ENCODE results near the gene MRPL53.

The MRPL53 gene

DNA sequence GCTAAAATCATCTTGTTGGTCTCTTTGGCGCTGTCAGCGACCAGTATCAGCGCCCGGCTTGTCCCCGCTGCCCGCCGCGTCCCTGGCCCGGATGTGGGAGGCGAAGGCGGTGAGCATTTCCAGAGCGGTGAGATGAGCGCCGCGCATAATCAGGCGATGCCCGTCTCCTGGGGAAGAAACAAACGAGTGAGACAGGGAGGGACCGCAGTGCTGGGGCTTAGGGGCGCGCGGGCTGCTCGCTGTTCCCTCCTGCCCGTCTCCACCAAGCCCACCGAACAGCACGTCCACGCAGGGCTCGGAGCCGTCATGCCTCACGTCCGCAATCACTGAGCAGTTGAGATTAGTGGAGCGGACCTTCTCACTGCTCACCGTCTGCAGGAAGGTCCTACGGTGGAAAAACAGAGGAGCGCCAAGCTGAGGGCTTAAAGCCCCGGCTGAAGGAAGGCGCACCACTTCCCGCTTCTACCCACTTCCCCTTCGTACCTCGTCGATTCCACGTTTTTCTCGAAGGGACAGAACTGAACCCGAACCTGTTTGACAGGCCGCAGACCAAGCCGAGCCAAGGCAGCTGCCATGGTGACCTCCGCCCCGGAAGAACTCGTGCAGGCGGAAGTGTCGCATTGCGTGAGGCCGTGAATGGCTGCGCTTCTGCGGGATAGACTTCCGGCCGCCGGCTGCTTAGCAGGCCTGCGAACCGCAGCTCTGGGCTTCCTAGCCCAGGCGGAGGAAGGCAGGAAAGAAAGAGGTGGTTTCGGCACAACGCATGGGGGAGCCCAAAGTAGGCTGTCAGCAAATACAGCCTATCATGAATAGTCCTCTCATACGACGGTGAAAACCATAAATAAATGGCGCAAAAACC is at the start of gene MRPL53:
MRPL53 (minus strand) TSS at position 595 of the 859 bp plus-strand sequence; CDS start at position 575, 20 bp downstream.
- peak; percentile 97 for DNase-seq (ENCODE audit: low read depth, low spot score)

DNA sequence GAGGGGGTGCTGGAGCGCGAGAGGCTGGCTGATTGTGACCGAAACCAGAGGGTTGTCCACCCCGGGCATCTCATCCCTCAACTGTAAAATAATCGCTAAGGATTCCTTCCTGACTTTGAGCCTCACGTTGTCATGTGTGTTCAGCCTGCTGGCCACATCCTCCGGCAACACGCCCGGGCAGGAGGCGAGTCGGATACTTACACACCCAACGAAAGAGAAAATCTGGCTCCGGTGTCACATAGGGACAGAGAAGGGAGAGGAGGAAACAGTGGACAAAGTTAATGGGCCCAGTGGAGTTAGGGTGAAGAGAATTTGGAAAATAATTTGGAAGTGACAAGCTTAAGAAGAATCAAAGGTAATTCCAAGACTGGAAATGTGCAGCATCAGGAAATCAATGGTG is 44.2 kb upstream of the MRPL53 start:
- DNase-seq (ENCODE audit: low read depth, low spot score): no peak

DNA sequence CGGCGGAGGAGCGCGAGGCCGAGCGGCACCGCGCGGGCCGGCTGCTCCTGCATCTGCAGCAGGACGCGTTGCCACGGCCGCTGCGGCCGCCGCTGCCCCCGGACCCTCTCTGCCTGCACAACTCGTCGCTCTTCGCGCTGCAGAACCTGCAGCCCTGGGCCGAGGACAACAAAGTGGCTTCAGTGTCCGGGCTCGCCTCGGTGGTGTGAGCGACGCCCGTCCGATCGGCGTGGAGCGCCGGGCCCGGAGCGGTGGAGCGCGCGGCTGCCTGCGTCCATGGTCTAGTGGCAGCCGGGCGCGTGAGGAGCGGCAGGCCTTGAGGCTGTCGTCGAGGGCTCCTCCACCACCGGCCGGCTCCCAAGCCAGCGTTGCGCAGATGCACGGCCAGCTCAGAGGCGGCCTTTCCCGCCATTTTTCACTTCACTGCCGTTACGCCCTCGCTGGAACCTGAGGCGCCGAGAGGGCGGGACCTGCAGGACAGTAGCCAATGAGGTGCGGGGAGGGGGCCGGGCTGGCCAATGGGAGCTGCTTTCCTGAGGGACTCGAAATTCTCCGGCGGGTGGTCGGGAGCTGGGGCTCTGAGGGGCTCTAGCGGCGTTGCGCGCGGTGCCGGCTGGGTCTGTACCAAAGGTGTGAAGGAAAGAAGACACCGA is 43.6 kb upstream of the MRPL53 start:
- peak; percentile 68 for DNase-seq (ENCODE audit: low read depth, low spot score)

DNA sequence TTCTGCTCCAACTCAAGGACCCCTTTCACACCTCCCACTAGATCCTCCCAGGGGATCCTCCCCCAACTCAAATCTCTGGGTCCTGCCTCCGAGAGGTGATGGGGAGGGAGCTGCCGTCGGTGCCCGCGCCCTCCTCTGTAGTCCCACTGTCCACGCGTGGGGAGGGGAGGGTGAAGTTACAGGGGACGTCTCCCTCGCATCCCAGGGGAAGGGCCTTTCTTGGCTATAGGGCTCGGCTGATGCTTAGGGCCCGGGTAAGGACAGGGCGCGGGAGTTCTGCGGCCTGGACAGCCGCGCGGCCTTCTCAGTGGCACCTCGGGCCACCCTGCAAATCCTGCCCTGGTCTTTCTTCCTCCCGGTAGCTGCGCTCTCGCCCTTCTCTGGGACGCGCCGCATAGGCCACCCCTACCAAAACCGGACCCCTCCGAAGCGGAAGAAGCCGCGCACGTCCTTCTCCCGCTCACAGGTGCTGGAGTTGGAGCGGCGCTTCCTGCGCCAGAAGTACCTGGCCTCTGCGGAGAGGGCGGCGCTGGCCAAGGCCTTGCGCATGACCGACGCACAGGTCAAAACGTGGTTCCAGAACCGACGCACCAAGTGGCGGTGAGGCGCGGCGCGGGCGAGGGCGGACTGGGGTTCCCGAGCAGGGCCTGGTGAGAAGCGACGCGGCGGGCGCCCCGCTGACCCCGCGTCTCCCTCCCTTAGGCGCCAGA is 42.9 kb upstream of the MRPL53 start:
- no peak for DNase-seq (ENCODE audit: low read depth, low spot score)

DNA sequence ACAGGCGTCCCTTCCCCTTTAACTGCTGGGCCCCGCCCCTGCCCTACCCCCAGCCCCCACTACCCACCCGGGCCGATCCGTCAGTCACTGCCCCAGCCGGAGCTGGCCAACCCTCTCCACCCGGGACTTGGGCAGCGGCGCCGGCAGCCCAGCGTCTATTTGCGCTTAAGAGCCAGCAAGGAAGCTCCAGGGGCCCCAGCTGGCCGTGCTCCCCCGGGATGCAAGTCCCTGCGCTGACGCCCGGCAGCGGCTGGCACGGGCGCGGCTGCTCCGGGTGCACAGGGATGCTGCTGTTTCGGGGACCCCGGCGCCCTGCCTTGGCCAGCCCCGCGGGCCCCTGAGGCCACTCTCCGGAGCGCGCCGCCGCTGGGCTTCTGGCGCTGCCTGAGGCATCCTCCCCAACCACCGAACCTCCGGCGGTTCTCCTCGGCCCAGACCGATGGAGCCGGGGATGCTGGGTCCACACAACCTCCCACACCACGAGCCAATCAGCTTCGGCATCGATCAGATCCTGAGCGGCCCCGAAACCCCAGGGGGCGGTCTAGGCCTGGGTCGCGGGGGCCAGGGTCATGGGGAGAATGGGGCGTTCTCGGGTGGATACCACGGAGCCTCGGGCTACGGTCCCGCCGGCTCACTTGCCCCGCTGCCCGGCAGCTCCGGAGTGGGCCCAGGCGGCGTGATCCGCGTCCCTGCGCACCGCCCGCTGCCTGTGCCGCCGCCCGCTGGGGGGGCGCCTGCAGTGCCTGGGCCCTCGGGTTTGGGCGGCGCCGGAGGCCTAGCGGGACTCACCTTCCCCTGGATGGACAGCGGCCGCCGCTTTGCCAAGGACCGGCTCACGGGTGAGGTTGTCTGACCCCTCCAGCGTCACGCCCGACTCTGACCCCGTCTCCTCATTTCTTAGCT is 42.1 kb upstream of the MRPL53 start, which contains the start of gene TLX2:
TLX2 (plus strand) TSS at position 83 of the 903 bp plus-strand sequence; CDS start at position 440, 357 bp downstream.
- DNase-seq (ENCODE audit: low read depth, low spot score): no peak

DNA sequence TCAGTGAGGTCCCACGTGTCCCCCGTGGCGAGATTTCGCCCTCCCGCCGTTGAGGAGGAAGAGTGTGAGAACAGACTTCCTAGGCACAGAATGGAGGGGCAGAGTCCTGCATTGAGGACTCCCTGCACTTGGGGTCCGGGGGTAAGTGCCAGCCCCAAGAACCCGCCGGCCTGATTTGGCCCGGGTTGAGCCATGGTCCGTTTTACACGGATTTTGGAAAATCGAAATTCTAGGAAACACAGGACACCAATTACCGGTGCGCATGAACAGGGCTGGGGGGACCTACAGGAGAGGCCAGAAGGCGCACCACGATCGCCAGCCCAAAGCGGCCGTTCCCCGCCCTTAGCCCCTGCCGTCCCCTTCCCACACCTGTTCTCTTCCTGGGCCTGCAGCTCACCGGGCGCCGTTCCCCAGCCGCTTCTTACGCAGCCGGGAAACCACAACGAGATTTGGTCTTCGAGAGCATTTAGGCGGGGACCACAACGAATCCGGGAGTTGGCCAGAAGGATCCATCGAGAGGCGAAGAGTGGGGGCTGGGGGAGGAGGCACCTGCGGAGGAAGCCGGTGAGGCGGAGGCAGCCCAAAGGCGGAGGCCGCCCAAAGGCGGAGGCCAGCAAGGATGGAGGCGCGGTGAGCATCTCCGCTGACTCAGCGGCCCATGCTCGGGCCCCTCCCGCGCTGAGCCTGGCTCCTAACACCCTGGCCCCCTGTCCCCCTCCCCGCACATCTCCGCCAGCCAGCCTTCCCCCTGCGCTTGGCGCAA is 41.3 kb upstream of the MRPL53 start:
- DNase-seq (ENCODE audit: low read depth, low spot score): peak; percentile 45

- DNase-seq (ENCODE audit: low read depth, low spot score): no peak
These were observed 40.5 kb upstream of the MRPL53 start for GRCh38 chr2:74512744-74513604.

DNA sequence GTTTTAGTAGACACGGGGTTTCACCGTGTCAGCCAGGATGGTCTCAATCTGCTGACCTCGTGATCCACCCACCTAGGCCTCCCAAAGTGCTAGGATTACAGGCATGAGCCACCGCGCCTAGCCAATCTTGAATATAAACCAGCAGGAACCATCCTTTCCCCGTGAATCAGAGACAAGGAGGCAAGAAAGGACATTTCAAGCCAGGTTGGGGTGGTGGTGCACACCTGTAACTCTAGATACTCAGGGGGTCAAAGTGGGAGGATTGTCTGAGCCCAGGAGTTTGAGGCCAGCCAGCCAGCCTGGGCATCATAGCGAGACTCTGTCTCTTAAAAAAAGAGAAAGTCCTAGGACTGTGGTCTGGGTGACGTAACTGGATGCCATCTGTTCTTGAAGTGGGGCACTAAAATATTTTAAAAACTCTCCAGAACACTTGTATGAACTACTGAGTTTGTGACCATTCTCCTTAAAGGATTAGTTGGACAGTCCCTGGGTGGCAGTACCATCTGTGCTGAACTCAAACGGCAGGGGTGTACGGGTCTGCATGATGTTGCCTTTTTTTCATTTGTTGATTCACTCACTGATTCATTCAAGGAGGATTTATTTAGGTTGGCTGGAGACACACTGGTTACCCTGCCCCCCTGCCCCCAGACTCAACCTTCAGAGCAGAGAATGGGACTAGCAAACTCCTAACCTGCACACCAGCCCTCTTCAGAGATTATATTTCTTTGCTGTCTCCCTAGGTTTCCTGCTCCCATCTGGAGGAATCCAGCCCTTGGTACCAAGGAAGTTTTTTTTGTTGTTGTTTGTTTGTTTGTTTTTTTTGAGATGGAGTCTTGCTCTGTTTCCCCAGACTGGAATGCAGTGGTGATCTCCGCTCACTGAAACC is 38.9 kb upstream of the MRPL53 start:
- no peak for DNase-seq (ENCODE audit: low read depth, low spot score)

GRCh38 chr2:74510272-74510671 is 37.8 kb upstream of the MRPL53 start:
- no peak for DNase-seq (ENCODE audit: low read depth, low spot score)

DNA sequence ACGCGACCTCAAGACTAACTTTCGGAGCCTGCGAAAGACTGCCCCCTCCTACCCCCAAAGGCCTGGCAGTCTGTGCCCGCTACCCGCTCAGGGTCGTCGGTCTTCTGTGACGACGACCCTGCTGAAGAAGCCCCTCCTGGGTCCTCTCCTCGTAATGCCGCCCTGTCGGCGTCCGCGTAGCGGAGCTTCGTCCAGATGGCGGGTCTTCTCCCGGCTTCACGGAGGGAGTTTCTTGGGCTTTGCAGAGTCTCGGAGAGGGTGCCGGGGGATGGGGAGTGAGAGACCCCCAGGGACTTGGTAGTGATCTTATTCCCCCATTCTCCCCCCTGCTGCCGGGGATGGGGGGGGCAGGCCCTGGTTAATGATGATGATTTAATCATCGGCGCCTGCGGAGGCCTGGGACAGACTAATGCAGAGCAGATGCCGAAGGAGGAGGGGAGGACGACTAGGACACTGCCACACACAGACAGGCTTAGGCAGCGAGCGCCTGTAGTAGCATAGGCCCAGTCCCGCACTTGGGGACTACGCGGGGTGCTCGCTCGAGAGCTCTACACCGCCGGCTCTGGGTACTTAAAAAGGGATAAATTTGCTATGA is 35.5 kb upstream of the MRPL53 start:
- DNase-seq (ENCODE audit: low read depth, low spot score): peak; percentile 47

- DNase-seq (ENCODE audit: low read depth, low spot score): peak; percentile 99
These were observed 34.9 kb upstream of the MRPL53 start, which contains the start of gene PCGF1 for GRCh38 chr2:74507145-74507925. Gene PCGF1 (minus strand): TSS chr2:74507695. CDS start chr2:74507668, 27 bp downstream.

- no peak for DNase-seq (ENCODE audit: low read depth, low spot score)
These were observed 33.2 kb upstream of the MRPL53 start for GRCh38 chr2:74505448-74506246.

GRCh38 chr2:74504591-74504990 is 32.1 kb upstream of the MRPL53 start:
- DNase-seq (ENCODE audit: low read depth, low spot score): no peak

- DNase-seq (ENCODE audit: low read depth, low spot score): peak; percentile 45
These were observed 31.3 kb upstream of the MRPL53 start for GRCh38 chr2:74503506-74504475.
